ENCODE results near the gene ARHGEF25.
"Not testable (repeated sequence)": the region's sequence is repeated elsewhere in the genome, so short reads cannot be mapped to it uniquely, and the experiment has no call there.

ARHGEF25 gene

DNA sequence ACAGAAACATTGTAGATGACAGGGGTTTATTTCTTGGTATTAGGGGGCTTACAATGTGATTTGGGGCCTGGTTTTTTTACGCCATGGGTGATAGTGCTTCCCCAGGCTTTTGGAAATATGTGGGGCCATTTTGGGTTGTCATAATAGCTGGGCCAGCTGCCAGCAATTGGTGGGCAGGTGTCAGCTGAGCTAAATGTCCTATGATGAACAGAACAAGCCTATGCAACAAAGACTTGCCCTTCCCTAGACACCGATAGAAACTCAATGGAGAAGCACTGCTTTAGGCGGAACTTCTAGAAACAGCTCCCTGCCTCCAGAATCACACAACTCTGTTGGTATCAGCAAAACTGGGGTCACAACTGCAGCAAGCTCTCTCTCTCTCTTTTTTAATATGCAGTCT lies 26.9 kb downstream of the ARHGEF25 start:
- DNase-seq = no peak

DNA sequence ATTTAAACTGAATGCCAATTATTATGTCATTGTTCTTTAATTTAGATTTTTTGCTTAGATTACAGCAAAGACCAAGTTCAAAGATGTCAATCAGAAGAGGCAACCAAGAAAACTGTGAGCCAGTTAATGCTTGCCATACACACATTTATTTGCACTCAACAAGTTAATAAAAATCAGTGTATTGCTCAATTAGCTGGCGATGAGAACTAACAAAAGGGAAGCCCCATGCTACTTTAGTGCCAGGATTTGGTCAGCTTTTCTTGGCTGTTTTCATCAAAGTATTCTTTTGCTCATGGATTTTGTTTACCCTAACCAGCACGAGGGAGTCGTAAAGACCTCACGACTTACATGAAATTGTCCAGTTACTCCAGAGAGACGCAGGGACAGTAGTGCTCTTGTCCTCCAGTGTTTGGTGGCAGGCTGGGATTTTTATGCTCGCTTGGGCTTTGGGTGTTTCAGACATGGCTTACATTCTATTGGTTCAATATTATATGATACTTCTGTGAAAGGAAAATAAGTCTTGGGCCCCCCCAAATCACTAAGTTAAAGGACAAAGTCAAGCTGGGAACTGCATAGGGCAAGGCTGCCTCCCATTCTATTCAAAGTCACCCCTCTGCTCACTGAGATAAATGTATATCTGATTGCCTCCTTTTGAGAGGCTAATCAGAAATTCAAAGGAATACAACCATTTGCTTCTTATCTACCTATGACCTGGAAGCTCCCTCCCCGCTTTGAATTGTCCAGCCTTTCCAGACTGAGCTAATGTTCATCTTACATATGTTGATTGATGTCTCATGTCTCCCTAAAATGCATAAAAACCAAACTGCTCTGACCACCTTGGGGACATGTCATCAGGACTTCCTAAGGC lies 29.2 kb downstream of the ARHGEF25 start:
- no peak for DNase-seq

- no peak for DNase-seq
Measured at GRCh38 chr12:57641699-57642442, 30.6 kb downstream of the ARHGEF25 start.

- not testable (repeated sequence) for DNase-seq
Measured at GRCh38 chr12:57645990-57646658, 34.9 kb downstream of the ARHGEF25 start.

GRCh38 chr12:57646659-57647049 lies 35.4 kb downstream of the ARHGEF25 start:
- DNase-seq = not testable (repeated sequence)

- no peak for DNase-seq
Measured at GRCh38 chr12:57654042-57654441, 42.8 kb downstream of the ARHGEF25 start.

DNA sequence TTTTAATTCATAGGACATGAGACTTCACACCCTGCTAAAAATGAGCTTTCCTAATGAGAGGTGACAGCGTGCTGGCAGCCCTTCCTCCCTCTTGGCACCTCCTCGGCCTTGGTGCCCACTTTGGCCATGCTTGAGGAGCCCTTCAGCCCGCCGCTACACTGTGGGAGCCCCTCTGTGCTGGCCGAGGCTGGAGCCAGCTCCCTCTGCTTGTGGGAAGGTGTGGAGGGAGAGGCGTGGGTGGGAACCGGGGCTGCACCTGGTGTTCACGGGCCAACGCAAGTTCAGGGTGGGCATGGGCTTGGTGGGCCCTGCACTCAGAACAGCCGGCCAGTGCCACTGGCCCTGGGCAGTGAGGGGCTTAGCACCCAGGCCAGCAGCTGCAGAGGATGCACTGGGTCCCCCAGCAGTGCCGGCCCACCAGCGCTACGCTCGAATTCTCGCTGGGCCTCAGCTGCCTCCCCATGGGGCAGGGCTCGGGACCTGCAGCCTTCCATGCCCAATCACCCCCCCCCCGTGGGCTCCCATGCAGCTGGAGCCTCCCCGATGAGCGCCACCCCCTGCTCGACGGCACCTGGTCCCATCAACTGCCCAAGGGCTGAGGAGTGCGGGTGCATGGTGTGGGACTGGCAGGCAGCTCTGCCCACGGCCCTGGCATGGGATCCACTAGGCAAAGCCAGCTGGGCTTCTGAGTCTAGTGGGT lies 44.5 kb downstream of the ARHGEF25 start:
- no peak for DNase-seq

- DNase-seq = not testable (repeated sequence)
Measured at GRCh38 chr12:57656408-57656807, 45.2 kb downstream of the ARHGEF25 start.

GRCh38 chr12:57657744-57658143 lies 46.5 kb downstream of the ARHGEF25 start:
- DNase-seq = no peak

- no peak for DNase-seq
Measured at GRCh38 chr12:57658890-57659289, 47.7 kb downstream of the ARHGEF25 start.

DNA sequence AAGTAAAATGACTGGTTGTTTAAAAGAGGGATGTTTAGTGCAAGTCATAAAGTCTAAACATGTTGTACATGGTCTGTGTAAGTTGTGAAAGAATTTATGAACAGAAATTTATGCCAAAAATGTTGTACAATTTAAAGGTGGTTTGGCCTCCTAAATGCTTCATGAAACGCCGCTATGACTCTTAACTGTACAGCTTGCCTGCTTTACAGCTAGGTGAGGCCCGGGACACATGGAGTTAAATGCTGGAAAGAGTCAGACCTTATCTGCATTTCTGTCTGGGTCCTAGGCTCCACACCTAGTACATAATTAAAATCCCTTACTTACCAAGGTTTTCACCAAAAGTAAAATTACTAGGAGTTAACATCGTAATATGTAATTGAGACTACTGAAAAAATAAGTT lies 50.1 kb downstream of the ARHGEF25 start:
- DNase-seq = no peak

GRCh38 chr12:57665066-57665820 lies 54.0 kb downstream of the ARHGEF25 start:
- not testable (repeated sequence) for DNase-seq

All from hippocampal formation (tissue), 2 donors.